Stimulated activated CD4-positive, alpha-beta T cell treated with anti-CD3 and anti-CD28 coated beads, Interleukin-1b, Interleukin-23, amount 100 ng/mL, for 24 hours (primary cell): Measurements from ENCODE around the gene FUT4.
"Not testable (repeated sequence)": the region's sequence is repeated elsewhere in the genome, so short reads cannot be mapped to it uniquely, and the experiment has no call there.

Experiments
- DNase-seq, 4 experiments: peaks; one replicate each; pipeline ENCODE4 v3.0.0-alpha.2; 2020; ENCODE audit warnings: low read depth in 4 of 4, low spot score in 1 of 4

FUT4 gene, protein sequence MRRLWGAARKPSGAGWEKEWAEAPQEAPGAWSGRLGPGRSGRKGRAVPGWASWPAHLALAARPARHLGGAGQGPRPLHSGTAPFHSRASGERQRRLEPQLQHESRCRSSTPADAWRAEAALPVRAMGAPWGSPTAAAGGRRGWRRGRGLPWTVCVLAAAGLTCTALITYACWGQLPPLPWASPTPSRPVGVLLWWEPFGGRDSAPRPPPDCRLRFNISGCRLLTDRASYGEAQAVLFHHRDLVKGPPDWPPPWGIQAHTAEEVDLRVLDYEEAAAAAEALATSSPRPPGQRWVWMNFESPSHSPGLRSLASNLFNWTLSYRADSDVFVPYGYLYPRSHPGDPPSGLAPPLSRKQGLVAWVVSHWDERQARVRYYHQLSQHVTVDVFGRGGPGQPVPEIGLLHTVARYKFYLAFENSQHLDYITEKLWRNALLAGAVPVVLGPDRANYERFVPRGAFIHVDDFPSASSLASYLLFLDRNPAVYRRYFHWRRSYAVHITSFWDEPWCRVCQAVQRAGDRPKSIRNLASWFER

DNA sequence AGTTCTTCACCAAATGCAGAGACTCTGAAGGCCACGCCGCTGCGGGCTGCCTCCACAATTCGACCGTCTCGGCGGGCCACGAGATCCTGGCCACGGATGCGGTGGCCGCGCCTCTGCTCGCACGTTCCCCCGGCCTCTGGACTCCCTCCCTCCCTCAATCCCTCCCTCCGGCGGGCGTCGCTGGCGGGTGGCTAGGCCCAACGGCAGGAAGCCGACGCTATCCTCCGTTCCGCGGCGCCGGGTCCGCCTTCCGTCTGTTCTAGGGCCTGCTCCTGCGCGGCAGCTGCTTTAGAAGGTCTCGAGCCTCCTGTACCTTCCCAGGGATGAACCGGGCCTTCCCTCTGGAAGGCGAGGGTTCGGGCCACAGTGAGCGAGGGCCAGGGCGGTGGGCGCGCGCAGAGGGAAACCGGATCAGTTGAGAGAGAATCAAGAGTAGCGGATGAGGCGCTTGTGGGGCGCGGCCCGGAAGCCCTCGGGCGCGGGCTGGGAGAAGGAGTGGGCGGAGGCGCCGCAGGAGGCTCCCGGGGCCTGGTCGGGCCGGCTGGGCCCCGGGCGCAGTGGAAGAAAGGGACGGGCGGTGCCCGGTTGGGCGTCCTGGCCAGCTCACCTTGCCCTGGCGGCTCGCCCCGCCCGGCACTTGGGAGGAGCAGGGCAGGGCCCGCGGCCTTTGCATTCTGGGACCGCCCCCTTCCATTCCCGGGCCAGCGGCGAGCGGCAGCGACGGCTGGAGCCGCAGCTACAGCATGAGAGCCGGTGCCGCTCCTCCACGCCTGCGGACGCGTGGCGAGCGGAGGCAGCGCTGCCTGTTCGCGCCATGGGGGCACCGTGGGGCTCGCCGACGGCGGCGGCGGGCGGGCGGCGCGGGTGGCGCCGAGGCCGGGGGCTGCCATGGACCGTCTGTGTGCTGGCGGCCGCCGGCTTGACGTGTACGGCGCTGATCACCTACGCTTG is at the start of gene FUT4:
Gene FUT4 (plus strand): TSS at position 227 of the 951 bp plus-strand sequence. CDS start 213 bp downstream, at position 440.
- DNase-seq = peak; percentile 39 to 72 (median 51)

DNA sequence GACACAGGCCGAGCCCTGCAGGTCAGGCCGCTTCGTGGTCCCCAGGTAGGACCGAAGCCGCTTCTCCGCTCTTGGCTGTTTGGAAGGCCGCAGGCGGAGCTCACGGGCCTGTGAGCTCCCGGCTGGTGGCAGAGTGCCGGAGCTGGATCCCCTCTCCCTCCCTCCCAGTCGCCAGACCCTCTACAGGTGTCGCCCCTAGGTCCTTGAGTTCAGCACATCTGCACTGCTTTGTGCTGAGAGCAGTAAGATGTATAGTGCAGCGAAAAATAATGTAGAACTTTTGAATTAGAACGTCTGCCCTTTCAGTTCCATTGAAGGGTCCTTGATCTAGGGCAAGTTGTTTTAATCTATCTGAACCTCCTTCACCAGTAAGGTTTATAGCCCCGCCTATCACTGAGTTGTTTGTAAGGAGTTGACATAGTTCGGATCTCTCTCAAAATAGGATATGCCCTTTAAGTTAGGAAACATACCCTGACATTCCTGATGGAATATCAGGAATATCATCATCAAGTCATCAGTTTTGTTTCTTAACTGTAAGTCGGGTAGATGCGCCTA is 49.5 kb upstream of the FUT4 start:
- DNase-seq = no peak

DNA sequence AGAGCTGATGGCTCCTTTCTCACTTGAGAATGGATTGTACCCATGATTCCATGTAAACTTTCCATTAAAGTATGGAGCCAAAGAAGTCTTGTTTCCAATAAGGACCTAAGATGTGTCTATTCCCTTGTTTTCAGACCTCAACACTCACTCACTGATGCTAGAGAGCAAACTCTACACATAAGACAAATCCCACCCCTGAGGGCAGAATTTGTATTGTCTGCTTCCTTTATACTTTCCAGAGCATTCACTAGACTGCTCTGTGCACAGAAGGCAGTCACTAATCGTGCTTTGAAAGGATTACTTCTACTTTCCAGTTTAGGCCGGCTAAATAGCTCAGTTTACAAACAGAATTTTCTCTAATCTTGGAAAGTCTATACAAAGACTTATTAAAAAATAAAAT is 43.5 kb upstream of the FUT4 start:
- DNase-seq = no peak

DNA sequence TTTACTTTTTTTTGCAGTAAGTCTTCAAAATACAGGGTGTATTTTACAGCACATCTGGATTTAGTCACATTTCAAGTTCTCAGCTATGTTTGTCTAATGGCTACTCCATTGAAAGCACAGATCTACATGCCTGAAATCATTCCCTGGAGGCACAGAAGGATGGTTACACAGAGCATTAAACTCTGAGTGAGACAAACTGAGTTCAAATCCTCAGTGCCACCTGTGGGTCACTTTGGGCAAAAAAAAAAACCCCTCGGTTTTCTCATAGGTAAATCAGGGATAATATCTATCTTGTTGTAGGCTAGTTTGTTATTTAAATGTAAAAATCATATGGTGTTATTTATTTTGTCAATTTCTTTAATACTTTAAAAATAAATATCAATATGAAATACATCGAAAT is 42.2 kb upstream of the FUT4 start:
- no peak for DNase-seq

DNA sequence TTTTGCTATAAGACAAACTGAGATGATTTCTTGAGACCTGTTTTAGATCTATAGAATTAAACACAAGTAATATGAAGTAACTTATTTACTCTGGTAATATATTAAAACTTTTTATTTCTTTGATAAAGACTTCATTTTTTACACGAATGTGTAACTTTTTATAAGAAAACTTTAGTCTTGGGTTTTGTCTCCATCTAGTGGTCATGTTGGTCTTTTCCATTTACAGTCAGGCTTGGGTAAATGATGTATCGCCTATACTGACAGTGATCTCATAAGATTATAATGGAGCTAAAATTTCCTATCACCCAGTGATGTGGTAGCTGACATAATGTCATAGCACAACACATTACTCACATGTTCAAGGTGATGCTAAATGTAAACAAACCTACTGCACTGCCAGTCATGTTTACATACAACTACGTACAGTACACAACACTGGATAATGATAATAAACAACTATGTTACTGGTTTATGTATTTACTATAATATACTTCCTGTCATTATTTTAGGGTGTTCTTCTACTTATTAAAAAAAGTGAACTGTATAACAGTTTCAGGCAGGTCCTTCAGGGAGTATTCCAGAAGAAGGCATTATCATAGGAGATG is 38.9 kb upstream of the FUT4 start:
- DNase-seq = no peak

DNA sequence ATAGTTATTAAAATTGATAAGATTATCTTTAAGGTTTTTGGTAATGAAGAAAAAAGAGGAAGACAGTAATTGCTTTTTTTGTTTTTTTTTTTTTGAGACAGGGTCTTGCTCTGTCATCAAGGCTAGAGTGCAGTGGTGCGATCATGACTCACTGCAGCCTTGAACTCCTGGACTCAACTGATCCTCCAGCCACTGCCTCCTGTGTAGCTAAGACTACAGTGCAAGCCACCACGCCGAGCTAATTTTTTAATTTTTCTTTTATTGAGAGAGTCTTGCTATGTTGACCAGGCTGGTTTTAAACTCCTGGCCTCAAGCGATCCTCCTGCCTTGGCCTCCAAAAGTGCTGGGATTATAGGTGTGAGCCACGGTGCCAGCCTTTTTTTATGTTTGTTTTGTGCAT is 37.2 kb upstream of the FUT4 start:
- not testable (repeated sequence) for DNase-seq

DNA sequence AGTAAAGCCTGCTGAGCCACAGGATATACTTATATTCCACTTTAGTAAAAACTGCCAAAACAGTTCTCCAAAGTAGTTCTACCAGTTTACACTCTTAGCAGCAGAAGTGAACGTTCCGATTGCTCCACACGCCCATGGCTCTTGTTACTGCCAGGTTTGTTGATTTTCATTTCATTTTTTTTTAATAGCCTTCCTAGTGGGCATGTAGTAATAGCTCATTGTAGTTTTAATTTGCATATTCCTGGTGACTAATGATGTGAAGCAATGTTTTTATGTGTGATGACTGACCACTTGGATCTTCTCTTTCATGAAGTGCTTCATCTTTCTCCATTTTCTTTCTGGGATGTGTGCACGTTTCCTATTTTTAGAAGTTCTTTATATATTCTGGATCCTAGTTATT is 36.2 kb upstream of the FUT4 start:
- DNase-seq = no peak

DNA sequence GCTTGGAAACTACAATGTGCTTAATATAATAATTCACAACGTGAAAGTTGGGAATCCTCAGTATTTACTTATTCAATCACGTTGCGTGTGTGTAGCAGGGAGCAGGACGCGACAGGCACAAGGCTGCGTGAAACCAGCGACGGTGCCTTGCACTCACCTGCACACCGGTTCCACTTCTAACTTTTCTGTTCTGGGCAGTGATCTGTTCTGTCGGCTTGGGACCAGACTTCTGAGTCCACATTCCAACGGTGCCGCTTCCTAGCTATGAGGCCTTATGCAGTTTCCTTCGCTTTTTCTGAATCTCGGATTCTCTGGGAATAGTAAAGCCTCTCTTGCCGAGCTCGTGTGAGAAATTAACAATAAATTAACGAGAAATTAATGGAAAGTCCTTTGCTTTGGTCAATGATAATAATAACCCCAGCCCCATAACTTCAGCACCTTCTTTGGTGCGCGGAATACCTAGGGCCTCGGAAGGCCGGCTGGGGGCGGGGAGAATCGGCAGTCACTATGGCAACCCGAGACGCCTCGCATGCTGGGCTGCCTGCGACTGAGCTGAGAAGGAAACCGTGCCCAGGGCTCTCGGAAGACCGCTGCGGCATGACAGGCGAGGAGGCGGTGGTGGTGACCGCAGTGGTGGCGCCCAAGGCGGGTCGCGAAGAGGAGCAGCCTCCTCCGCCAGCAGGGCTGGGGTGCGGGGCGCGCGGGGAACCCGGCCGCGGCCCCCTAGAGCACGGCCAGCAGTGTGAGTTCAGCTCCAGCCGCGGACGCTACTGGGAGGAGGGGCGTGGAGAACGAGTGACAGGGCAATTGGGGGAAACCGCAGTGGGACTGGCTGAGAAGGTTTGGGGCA is 31.6 kb upstream of the FUT4 start, which contains the start of gene C11orf97:
Gene C11orf97 (plus strand): TSS at position 530 of the 850 bp plus-strand sequence. CDS start 68 bp downstream, at position 598.
- DNase-seq = peak in 3 of 4 experiments; percentile 35 to 41 (median 36)

DNA sequence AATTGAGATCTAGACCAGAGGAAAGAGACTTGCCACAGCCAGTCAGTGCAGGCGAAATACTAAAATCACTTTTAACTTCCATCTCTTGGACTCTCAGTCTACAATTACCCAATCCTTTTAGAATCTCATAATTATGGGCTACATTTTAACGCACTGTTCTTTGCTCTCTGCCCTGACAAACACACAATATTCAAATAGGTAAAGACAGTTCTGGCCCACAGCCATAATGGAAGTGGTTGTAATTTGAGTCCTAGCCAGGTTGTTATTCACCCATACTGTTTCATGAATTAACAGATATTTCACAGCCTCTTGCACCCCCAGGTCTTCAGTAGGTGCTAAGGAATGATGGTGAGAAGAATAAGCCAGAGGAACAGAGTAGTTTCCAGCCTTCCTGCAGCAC is 30.6 kb upstream of the FUT4 start:
- DNase-seq = no peak

DNA sequence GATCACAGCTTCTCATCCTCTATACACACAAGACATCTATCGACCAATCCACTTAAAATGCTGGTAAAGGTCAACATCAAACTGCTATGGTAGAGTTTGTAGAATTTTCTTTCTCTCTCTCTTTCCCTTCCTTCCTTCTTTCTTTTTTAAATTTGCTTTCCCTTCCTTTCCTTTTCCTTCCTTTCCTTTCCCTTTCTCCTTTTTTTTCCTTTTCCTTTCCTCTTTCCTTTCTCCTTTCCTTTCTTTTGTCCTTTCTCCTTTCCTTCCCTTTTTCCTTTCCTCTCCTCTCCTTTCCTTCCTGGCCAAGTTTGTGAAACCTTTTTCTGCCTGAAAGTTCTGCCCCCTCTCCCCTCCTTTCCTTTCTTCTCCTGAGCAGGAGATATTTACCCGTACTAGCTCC is 28.3 kb upstream of the FUT4 start:
- DNase-seq = no peak

DNA sequence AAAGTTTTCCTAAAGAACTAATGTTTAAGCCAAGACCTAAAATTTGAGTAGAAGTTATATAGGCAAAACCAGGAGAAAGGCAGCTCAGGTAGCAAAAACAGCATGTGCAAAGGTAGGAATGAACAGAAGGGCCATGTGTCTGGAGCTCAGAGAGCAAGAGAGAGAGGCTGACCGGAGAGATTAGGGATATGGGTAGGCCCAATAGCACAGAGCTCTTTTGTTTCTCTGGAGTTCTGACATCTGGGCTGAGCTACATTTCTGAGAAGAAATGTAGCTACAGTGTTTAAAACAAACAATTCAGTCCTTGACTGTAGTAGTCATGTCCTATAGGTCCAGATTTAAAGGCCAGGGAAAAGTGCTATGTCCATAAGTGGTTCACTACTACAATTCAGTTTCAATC is 27.0 kb upstream of the FUT4 start:
- no peak for DNase-seq

DNA sequence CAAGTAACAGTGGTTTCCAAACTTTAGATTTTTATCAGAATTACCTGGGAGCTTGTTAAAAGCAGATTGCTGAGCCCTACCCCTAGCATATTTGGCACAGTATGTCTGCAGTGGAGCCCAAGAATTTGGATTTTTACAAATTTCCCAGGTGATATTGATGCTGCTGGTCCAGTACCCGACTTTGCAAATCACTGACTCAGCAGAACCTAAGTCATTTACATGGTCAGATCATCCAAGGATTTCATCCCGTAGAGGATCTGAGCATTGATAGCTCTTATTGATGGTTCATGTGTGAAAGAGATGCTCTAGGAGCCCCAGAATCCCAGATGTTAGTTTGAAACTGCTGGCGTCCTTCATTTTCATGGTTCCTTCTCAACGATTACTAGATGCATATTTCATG is 25.4 kb upstream of the FUT4 start:
- no peak for DNase-seq

DNA sequence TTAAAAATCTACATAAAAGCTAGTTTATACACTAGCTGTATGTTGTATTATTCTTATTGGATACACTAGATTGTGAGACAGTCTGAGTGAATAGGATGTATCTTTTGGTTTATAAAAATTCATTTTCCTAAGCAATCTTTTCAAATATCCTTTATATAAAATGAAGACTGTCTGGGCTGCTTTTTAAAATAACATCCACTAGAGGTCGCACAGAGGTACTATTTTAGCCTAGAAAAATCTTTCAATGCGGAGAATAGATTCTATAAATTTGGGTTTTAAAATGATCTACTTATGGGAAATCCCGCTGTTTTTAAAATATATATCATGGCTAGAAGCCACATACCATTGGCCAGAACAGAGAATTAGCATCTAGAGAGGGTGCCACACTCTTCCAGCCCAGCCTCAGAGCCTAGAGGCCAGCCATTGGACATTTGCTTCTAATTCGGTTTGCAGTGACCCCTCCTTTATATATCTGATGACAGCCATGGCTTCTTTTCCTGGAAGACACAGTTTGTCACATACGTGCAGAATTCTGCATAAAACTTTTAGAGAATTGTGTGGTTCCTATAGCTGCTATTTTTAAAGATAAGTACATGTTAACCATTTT is 24.1 kb upstream of the FUT4 start:
- no peak for DNase-seq

DNA sequence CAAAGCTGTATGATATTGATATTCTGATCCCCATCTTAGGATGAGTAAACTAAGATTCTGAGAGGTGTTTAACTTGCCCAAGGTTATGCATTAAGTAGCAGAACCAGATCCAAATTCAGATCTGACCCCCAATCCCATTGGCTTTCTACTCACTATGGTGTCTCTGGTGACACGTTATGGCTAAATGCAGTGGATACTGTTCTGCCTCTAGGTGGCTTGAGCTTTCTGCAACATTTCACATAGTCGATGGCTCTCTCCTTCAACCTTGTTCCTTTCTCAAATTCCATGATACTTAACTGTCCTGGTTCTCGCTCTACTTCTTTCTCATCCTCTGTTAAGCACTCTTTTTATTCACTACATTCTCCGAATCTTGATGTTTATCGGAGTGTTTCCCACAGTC is 22.0 kb upstream of the FUT4 start:
- no peak for DNase-seq

DNA sequence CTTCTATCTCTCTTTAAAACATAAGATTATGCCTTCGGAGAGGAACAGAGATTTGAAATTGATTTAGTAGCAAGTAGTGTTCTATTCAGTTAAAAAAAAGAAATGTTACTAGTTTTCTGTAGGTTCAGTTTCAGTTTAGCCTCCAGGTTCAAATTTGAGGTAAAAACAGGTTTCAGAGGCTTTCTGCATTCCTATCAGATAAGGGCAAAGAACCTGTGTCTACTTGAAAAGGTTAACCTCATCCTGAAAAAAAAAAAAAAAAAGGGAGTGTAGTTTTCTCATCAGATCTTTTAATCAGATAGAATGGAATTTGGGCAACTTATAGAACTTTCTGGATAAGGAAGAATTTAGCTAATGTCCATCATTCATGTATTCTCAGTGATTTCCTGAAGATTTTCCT is 19.4 kb upstream of the FUT4 start:
- DNase-seq = no peak

DNA sequence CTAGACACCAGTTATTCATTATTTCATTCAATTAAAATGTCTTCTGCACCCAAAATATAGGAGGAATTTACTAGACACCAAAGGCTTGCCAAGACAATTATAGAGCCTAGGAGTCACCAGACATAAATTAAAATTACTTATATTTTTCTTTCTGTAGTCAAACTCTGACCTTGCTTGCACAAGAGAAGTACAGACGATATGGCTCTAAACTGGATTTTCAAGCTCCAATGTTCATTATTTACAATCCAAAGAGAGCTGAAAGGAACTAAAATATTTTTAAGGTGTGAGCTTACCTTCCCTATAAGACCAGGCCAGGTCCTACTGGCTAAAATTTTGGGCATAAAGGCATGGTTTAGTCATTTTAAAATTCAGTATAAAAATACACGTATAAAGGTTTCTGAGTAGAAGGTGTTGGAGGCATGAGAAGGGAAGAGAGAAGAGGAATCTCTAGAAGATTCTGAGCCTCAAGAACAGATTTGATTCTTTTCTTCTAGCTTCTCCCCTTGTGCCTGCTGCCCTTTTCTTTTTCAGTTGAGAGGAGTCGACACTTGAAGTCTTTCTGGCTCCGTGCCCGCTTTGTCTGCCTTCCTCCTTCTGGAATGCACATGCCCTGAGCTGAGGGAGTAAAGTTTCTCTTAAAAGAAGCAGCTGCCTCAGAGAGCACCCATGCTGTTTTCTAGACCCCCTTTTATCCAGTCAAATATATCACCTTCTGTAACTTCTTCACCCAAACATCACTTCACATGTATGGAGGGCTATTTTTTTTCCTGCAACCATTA is 18.0 kb upstream of the FUT4 start:
- DNase-seq = no peak

DNA sequence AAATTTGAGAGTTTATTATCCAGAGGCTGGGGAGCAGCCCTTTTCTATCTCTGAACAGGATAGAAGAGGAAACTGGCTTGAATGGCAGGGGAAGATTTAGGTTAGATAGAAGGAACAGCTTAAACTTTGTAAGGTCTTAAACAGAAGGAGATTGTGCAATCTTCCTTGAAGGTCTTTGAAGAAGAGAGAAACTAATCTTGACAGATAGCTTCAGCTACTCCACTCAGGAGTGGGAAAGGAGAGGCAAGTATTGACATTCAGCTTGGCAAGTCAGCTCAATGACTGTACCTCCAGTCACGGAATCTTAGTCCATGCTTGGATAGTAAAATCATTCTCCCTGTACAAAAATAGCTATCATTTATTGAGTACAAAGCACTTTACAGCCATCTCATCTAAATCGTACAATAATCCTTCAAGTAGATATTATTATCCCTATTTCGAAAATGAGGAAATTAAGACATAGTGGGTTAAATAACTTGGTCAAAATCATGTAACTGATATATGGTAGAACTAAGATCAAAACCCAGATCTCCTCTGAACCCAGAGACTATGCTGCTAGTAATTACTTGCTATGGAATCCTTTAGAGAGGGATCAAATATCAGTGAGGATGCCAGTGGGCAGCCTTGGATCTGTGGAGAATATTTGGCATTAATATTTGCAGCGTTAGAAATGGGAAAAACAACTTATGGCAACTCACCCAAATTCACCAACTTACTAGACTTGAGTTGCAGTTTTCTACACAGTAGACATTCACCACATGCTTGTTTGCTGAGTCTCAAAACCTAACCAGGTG is 16.9 kb upstream of the FUT4 start:
- no peak for DNase-seq

DNA sequence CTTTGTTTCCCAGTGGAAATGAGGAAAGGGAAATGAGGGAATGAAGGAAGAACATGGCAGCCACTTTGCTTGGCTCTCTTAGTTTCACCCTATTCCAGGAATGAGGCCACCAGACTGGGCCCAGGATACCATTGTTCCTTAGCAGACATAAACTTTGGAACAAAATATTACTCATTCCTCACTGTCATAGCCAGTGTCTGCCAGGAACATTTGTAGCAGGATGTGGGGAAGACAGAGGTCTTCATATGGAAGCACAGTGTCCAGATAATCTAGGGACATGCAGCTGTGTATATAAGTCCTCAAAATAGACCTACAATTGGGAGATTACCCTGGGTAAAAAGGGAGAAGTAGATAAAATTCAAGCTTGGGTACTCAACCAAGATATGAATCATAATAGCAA is 15.2 kb upstream of the FUT4 start:
- no peak for DNase-seq
